Bronchial epithelial cell (primary cell): ENCODE measurements around the gene TCOF1. TPM values are rescaled to one million over a fixed set of nuclear protein-coding genes. Genes with fewer than 3 reads are reported as not detected.

Experiments
- DNase-seq: peaks from one replicate; pipeline ENCODE4 v3.0.0-alpha.2; 2010; ENCODE audit warnings: low read depth
- FAIRE-seq: peaks from 2 replicates; lab custom pipeline; 2011; peaks lifted over from hg19 to GRCh38; lab: Jason Lieb, UNC
- H3K27me3 ChIP-seq: 2 replicates; pipeline ENCODE4 v1.5.1; 2011; ENCODE audit warnings: low read length; ENCODE audit not compliant: control insufficient read depth, insufficient read depth
- H3K36me3 ChIP-seq: 2 replicates; pipeline ENCODE4 v1.5.1; 2011; ENCODE audit warnings: low read length; ENCODE audit not compliant: control insufficient read depth, insufficient read depth
- H3K4me3 ChIP-seq: 2 replicates; pipeline ENCODE4 v1.5.1; 2011; ENCODE audit warnings: mild to moderate bottlenecking, low read depth, low read length, control low read depth
- total RNA-seq: library from RNA; depleted of rRNA; stranded (reverse); fragments of >200 nt; gene quantifications from 2 replicates; pipeline ENCODE4 v1.2.1, GENCODE V29; 2014
- TF ChIP-seq, protein P1 (sequence below): IDR thresholded peaks from 2 replicates; pipeline ENCODE4 v1.5.1; 2011; ENCODE audit warnings: mild to moderate bottlenecking, moderate library complexity, low read length, control low read depth, inconsistent platforms; ENCODE audit not compliant: insufficient read depth, severe bottlenecking

The TCOF1 gene
- total RNA-seq, 1 donor from 2014 or later, result 9.0 TPM

DNA sequence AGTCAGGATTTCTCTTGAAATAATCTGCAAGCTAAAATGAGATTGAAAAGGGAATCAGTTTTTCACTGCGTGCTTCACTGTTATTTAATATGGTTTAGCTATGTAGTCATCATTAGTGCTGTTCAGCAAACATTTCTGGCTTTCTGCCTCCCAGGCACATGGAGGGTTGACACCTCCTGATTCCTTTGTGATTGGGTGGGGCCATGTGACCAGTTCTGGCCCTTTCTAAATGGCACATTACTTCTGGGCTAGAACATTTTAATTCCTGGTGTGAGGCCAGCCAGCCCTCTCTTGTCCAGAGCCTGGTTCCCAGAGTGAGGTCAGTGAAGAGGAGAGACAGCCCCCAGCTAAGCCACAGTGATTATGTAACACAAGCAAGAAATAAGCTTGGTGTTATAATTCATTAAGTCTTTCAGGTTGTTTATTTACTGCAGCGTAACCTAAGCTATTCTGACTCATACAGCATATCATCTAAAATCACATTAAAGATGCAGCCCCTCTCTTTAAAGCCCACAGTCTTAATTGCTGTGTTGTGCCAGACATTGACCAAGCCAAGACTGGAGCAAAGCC is 37.4 kb upstream of the TCOF1 start:
- FAIRE-seq (no peak), DNase-seq (peak; percentile 93)
- Histone ChIP-seq H3K27me3 (no peaks in the 10 kb centered on the region), H3K4me3 (no peak overlapping the region), H3K36me3 (no peaks in the 10 kb centered on the region)
- TF ChIP-seq, protein P1, sequence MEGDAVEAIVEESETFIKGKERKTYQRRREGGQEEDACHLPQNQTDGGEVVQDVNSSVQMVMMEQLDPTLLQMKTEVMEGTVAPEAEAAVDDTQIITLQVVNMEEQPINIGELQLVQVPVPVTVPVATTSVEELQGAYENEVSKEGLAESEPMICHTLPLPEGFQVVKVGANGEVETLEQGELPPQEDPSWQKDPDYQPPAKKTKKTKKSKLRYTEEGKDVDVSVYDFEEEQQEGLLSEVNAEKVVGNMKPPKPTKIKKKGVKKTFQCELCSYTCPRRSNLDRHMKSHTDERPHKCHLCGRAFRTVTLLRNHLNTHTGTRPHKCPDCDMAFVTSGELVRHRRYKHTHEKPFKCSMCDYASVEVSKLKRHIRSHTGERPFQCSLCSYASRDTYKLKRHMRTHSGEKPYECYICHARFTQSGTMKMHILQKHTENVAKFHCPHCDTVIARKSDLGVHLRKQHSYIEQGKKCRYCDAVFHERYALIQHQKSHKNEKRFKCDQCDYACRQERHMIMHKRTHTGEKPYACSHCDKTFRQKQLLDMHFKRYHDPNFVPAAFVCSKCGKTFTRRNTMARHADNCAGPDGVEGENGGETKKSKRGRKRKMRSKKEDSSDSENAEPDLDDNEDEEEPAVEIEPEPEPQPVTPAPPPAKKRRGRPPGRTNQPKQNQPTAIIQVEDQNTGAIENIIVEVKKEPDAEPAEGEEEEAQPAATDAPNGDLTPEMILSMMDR, result no peak

DNA sequence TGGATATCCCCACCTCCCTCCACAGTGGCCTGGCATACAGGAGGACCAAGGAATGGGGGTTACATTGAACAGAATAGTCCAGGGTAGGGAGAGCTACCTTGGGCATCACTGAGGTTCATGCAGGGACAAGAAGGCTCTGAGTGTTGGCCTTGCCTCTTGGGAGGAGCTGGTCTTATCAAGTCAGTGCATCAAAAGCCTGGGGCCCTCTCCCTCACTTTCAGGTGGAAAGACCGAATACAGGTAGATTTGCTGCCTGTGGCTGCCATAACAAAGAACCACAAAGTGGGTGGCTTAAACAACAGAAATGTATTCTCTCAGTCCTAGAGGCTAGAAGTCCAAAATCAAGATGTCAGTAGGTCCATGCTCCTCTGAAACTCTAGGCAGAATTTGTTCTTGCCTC is 36.3 kb upstream of the TCOF1 start:
- TF ChIP-seq, protein P1, result no peak
- Histone ChIP-seq H3K4me3 (no peak overlapping the region), H3K27me3 (no peaks in the 10 kb centered on the region), H3K36me3 (no peaks in the 10 kb centered on the region)
- DNase-seq, result no peak
- no peak for FAIRE-seq

DNA sequence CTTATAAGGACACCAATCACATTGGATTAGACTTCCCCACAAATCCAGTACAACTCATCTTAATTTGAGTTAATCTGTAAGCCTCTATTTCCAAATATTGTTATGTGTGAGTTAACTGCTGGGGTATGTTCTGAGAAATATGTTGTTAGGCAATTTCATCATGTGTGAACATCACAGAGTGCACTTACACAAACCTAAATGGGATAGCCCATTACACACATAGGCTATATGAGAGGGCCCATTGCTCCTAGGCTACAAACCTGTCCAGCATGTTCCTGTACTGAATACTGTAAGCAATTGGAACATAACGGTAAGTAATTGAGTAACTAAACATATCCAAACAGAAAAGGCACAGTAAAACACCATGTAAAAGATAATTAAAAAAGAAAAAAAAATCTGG is 35.7 kb upstream of the TCOF1 start:
- no peak overlapping the region for H3K4me3 ChIP-seq
- no peaks in the 10 kb centered on the region for H3K36me3 ChIP-seq
- no peak for FAIRE-seq
- TF ChIP-seq, protein P1, result no peak
- no peaks in the 10 kb centered on the region for H3K27me3 ChIP-seq
- peak; percentile 81 for DNase-seq

- FAIRE-seq (no peak), DNase-seq (peak; percentile 96)
- no peaks in the 10 kb centered on the region for H3K36me3 ChIP-seq
- no peak overlapping the region for H3K4me3 ChIP-seq
- H3K27me3 ChIP-seq, result no peaks in the 10 kb centered on the region
- TF ChIP-seq, protein P1, result no peak
Measured at GRCh38 chr5:150322202-150322601, 35.3 kb upstream of the TCOF1 start.

GRCh38 chr5:150323092-150323491 is 34.4 kb upstream of the TCOF1 start:
- DNase-seq, result no peak
- Histone ChIP-seq H3K4me3 (no peak overlapping the region), H3K27me3 (no peaks in the 10 kb centered on the region), H3K36me3 (no peaks in the 10 kb centered on the region)
- TF ChIP-seq, protein P1, result no peak
- FAIRE-seq, result no peak

- DNase-seq (no peak), FAIRE-seq (no peak)
Measured at GRCh38 chr5:150323819-150324218, 33.7 kb upstream of the TCOF1 start.

More at GRCh38 chr5:150323819-150324218, 33.7 kb upstream of the TCOF1 start:
- Histone ChIP-seq H3K4me3 (no peak overlapping the region), H3K27me3 (no peaks in the 10 kb centered on the region), H3K36me3 (no peaks in the 10 kb centered on the region)
- TF ChIP-seq, protein P1, result no peak
